SIG-M5 treated with dmso at 0.1 percent for 504 hours (cell line): ENCODE measurements around the gene TTC28.
"Not testable (repeated sequence)": the region's sequence is repeated elsewhere in the genome, so short reads cannot be mapped to it uniquely, and the experiment has no call there.

ENCODE experiments used
- DNase-seq: peaks from one replicate; lab custom pipeline; 2025; ENCODE audit not compliant: unreplicated experiment; lab: John Stamatoyannopoulos, UW

TTC28 gene

GRCh38 chr22:28198692-28199091, 480.9 kb downstream of the TTC28 start:
- DNase-seq: no peak

- not testable (repeated sequence) for DNase-seq
These were observed 488.1 kb downstream of the TTC28 start for GRCh38 chr22:28191571-28191970.

GRCh38 chr22:28188178-28188879, 491.3 kb downstream of the TTC28 start:
- DNase-seq: no peak

- no peak for DNase-seq
These were observed 492.0 kb downstream of the TTC28 start for GRCh38 chr22:28187612-28188011.

- no peak for DNase-seq
These were observed 493.0 kb downstream of the TTC28 start for GRCh38 chr22:28186641-28187040.

GRCh38 chr22:28185130-28185529, 494.5 kb downstream of the TTC28 start:
- DNase-seq: no peak

- no peak for DNase-seq
These were observed 496.4 kb downstream of the TTC28 start for GRCh38 chr22:28183078-28183860.

- no peak for DNase-seq
These were observed 498.6 kb downstream of the TTC28 start for GRCh38 chr22:28180804-28181731.

- DNase-seq: no peak
These were observed 500.2 kb downstream of the TTC28 start for GRCh38 chr22:28179392-28179791.

- DNase-seq: no peak
These were observed 503.7 kb downstream of the TTC28 start for GRCh38 chr22:28175730-28176492.

GRCh38 chr22:28174509-28174908, 505.1 kb downstream of the TTC28 start:
- DNase-seq: no peak

GRCh38 chr22:28172892-28173670, 506.6 kb downstream of the TTC28 start:
- DNase-seq: no peak

- no peak for DNase-seq
These were observed 507.9 kb downstream of the TTC28 start for GRCh38 chr22:28171712-28172111.

GRCh38 chr22:28171115-28171514, 508.5 kb downstream of the TTC28 start:
- no peak for DNase-seq

- not testable (repeated sequence) for DNase-seq
These were observed 510.3 kb downstream of the TTC28 start for GRCh38 chr22:28169314-28169713.

- no peak for DNase-seq
These were observed 523.8 kb downstream of the TTC28 start for GRCh38 chr22:28155808-28156207.

- DNase-seq: no peak
These were observed 524.8 kb downstream of the TTC28 start for GRCh38 chr22:28154861-28155260.

GRCh38 chr22:28151151-28151816, 528.4 kb downstream of the TTC28 start:
- DNase-seq: no peak

GRCh38 chr22:28148816-28149465, 530.7 kb downstream of the TTC28 start:
- DNase-seq: no peak
